ENCODE data around the gene WNT8B.

DNA sequence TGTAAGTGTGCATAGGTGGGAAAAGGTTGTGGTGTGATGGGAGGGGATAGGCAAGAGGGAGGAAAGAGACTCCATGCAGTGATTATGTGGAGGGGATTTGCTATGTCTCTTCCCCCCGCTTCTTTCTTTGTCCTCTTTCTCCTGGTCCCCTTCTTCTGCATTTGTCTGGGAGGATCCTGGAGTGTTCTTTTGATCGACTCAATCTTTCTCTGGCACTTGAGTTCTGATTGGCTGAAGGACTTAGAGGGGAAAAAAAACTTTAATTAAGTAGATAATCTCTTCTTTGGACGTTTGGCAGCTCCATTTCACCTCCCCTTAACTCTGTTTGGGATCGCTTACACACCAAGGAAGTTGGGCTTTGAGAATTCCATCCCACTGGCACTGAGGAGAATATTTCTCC is at the start of gene WNT8B:
- TF ChIP-seq, protein P1, sequence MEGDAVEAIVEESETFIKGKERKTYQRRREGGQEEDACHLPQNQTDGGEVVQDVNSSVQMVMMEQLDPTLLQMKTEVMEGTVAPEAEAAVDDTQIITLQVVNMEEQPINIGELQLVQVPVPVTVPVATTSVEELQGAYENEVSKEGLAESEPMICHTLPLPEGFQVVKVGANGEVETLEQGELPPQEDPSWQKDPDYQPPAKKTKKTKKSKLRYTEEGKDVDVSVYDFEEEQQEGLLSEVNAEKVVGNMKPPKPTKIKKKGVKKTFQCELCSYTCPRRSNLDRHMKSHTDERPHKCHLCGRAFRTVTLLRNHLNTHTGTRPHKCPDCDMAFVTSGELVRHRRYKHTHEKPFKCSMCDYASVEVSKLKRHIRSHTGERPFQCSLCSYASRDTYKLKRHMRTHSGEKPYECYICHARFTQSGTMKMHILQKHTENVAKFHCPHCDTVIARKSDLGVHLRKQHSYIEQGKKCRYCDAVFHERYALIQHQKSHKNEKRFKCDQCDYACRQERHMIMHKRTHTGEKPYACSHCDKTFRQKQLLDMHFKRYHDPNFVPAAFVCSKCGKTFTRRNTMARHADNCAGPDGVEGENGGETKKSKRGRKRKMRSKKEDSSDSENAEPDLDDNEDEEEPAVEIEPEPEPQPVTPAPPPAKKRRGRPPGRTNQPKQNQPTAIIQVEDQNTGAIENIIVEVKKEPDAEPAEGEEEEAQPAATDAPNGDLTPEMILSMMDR (optimal IDR thresholded peaks at IDR 0.05 in 1 of 3, IDR thresholded peaks at IDR 0.05 in 1 of 3, conservative IDR thresholded peaks at IDR 0.05 in 1 of 3; ENCODE audit: extremely low read depth in 1 of 3, insufficient read depth in 2 of 3, low read length in 3 of 3): no peak
- no peak for TF ChIP-seq EZH2 (IDR thresholded peaks at IDR 0.05; ENCODE audit: low read length)

All from keratinocyte (primary cell).